AG09319 (cell line): ENCODE data around the gene AATF.

Experiments used
- DNase-seq: peaks from one replicate; pipeline ENCODE4 v3.0.0-alpha.2; 2010; ENCODE audit warnings: low read depth; ENCODE audit errors: extremely low read depth
- CTCF ChIP-seq: IDR thresholded peaks from 2 replicates; pipeline ENCODE4 v1.5.1; 2011; ENCODE audit warnings: low read depth, mild to moderate bottlenecking, inconsistent platforms, low read length, moderate library complexity

The AATF gene

GRCh38 chr17:37041932-37042331 is 93.2 kb downstream of the AATF start:
- no peak for DNase-seq
- TF ChIP-seq CTCF = no peak

- no peak for TF ChIP-seq CTCF
- no peak for DNase-seq
These were observed 94.4 kb downstream of the AATF start for GRCh38 chr17:37043201-37043600.

- no peak for TF ChIP-seq CTCF
- no peak for DNase-seq
These were observed 96.7 kb downstream of the AATF start for GRCh38 chr17:37045351-37045922.

GRCh38 chr17:37047631-37048104 is 98.9 kb downstream of the AATF start:
- peak; percentile 52 for DNase-seq
- TF ChIP-seq CTCF = peak; percentile 86

GRCh38 chr17:37048811-37049210 is 100.1 kb downstream of the AATF start:
- no peak for TF ChIP-seq CTCF
- no peak for DNase-seq

- DNase-seq = no peak
- no peak for TF ChIP-seq CTCF
These were observed 102.2 kb downstream of the AATF start for GRCh38 chr17:37050920-37051319.

GRCh38 chr17:37051381-37051780 is 102.6 kb downstream of the AATF start:
- DNase-seq = no peak
- TF ChIP-seq CTCF = no peak
